Stimulated activated effector memory CD8-positive, alpha-beta T cell treated with anti-CD3 and anti-CD28 coated beads, Interleukin-12 subunit alpha, Interleukin-12 subunit beta, amount 100 ng/mL, for 72 hours (primary cell): ENCODE measurements around the gene SH3RF3.
A peak's percentile ranks its signal among the peaks of the same experiment; 100 is the strongest.
"Not testable (repeated sequence)": the region's sequence is repeated elsewhere in the genome, so short reads cannot be mapped to it uniquely, and the experiment has no call there.

Experiments used
- ATAC-seq: fragments of 150-1000 bp; cut with Tn5 transposase; 2 replicates; pipeline ENCODE4 v1.10.0; 2021
- DNase-seq, 2 donors: peaks; one replicate each; pipeline ENCODE4 v3.0.0; 2021 to 2022; ENCODE audit warnings: low spot score in 2 of 2
- H3K27ac Mint-ChIP-seq: one replicate; pipeline ENCODE4 v1.8.0; 2022; ENCODE audit warnings: mild to moderate bottlenecking, mixed read lengths
- H3K36me3 Mint-ChIP-seq: one replicate; pipeline ENCODE4 v1.8.0; 2022; ENCODE audit warnings: mild to moderate bottlenecking, mixed read lengths
- H3K4me1 Mint-ChIP-seq: one replicate; pipeline ENCODE4 v1.8.0; 2022; ENCODE audit warnings: mixed read lengths
- H3K4me3 Mint-ChIP-seq: one replicate; pipeline ENCODE4 v1.8.0; 2022; ENCODE audit warnings: mild to moderate bottlenecking, mixed read lengths
- H3K9me3 Mint-ChIP-seq: one replicate; pipeline ENCODE4 v1.8.0; 2022; ENCODE audit warnings: mixed read lengths

SH3RF3 gene

DNA sequence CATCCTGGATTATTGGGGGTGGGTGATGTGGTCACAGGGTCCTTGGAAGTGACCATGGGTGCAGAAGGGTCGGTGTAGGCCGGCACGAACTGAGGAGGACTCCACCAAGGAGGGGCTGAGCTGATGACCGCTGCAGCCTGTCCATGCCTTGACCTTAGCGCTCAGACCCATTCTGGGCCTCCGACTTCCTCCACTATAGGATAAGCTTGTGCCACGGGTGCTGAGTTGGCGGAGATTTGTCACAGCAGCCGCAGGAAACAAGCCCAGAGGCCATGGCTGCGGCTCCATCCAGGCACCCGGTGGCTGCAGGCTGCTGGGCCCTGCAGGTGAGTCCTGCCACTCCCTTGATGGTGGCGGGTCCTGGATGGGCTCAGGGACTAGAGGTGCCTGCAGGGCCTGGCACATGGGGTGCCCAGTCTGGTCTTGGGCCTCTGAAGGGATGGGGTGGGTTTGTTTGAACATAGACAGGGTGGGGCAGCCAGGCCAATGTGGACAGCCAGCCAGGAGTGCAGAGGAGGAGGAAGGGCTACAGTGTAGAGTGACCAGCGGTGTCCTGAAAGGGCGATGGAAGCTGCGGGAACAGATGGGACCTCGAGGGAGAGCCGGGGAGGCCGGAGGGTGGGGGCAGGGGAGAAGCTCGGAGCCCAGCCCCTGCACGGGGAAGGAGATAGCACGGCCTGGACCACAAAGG lies 400.0 kb downstream of the SH3RF3 start:
- H3K4me3 Mint-ChIP-seq = no peak overlapping the region
- H3K9me3 Mint-ChIP-seq = no peaks in the 10 kb centered on the region
- no peaks in the 10 kb centered on the region for H3K36me3 Mint-ChIP-seq
- ATAC-seq = no peak
- no peaks in the 10 kb centered on the region for H3K4me1 Mint-ChIP-seq
- no peak overlapping the region for H3K27ac Mint-ChIP-seq
- no peak for DNase-seq

DNA sequence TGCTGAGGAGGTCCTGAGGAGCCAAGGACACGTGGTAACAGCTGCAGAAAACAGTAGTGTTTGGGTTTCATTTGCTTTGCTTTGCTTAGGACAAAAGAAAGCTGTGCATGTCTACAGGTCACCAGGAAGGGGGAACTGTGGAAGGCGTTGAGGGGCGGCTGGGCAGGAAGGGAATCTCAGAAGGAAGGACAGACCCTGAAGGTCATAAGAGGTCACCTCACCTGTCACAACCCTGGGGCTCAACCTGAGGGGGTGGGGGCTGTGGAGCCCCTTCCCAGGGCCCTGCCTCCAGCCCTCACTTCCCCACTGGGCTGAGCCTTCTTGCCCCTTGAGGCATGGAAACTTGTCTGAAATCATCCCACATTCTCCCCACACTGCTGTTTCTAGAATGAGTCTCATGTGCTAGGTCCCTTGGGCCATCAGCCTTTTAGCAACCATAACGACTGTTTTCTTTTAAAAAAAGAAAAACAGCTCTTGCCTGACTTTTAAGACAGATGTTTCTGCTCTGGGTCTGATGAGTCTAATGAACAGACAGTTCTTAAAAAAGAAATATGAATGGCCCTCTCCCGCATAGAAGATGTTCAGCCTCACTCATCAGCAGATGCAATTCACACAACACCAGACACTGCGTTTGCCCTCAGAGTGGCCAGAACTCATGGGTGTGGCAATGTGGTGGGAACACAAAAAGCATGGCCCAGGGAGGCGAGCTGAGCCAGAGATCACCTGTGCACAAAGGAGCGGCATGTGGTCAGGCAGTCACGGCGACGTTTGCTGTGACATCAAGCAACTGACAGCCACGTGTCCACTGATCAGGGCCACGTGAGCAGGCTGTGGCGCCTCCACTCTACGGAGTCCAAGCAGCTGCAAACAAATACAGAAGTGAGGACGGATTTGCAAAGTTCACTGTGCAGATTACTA lies 400.8 kb downstream of the SH3RF3 start:
- ATAC-seq = no peak
- H3K27ac Mint-ChIP-seq = no peak overlapping the region
- DNase-seq = no peak
- no peak overlapping the region for H3K4me3 Mint-ChIP-seq
- H3K4me1 Mint-ChIP-seq = no peaks in the 10 kb centered on the region
- H3K36me3 Mint-ChIP-seq = no peaks in the 10 kb centered on the region
- no peaks in the 10 kb centered on the region for H3K9me3 Mint-ChIP-seq

DNA sequence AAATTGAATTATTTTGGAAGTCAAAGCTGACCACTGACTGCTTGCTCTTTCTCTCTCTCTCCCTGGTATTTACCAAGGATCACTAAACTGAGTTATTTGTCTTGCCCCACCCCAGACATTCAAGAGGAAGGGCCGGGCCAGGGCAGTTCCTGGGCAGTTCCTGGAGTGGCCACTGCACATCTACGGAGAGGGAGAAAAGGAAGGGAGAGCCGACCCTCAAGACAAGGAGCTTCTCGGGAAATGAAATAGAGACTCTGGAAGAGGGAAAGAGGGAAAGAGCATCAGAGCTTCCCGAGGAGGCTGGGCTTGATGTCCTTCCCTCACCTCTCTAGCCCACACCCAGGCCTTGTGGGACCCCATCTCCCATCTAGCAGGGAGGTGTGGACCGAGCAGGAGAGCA lies 401.7 kb downstream of the SH3RF3 start:
- H3K4me3 Mint-ChIP-seq = no peak overlapping the region
- DNase-seq = no peak
- H3K4me1 Mint-ChIP-seq = no peaks in the 10 kb centered on the region
- H3K27ac Mint-ChIP-seq = no peak overlapping the region
- no peaks in the 10 kb centered on the region for H3K36me3 Mint-ChIP-seq
- H3K9me3 Mint-ChIP-seq = no peaks in the 10 kb centered on the region
- ATAC-seq = no peak

DNA sequence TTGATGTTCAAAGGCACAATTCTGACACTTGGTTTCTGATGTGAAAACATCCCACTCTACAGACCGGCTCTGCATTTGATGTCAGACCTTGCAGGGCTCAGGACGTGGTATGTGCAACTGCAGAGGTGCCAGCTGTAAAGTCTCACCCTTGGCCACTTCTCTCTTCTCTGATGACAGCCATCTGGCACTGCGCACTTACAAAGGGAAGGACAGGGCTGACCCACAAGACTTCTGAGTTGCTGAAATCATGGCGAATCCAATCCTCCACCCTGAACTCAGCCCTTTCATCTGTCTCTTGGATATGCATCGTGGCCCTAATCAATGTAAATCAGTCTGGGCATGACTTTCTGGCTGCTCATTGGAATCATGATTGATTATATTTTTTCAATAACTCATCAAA lies 402.2 kb downstream of the SH3RF3 start:
- no peak for ATAC-seq
- H3K27ac Mint-ChIP-seq = no peak overlapping the region
- H3K9me3 Mint-ChIP-seq = no peaks in the 10 kb centered on the region
- H3K4me1 Mint-ChIP-seq = no peaks in the 10 kb centered on the region
- no peaks in the 10 kb centered on the region for H3K36me3 Mint-ChIP-seq
- H3K4me3 Mint-ChIP-seq = no peak overlapping the region
- DNase-seq = no peak

DNA sequence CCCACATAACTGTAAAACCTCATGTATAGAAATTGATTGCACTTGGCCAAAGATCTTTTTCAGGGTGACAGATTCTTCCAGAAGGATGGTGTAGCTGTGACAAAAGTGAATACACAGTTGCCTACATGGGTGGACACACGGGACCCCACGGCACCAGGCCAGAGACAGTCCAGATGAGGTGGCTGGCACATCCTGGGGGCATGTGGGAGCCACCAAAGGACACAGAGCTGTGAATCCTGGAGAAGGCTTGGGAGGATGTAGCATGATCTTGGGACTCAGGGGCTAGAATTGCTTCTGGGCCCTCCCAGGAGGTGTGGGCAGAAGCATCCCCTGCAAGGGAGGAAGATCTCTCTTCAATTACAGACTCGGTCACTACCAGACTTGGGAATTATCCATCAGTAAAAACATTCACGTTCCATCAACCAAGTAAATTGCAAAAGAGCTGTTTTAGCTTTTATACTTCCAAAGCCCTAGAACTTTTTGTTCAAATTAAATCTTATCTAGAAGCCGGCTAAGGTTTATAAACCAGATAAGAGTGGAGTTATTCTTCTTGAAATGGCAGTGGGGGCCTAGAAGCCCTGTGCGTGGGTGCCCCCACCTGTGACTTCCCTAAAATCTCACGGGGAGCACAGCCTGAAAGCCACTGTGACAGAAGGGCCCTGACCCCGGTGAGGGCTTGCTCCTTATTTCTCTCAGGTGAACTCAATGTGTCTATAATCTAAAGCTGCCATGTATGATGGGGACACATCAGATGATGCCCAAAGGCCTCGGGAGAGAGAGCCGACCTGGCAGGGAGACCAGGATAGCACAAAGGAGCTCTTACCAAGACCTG lies 403.1 kb downstream of the SH3RF3 start:
- no peaks in the 10 kb centered on the region for H3K36me3 Mint-ChIP-seq
- no peak overlapping the region for H3K4me3 Mint-ChIP-seq
- no peaks in the 10 kb centered on the region for H3K4me1 Mint-ChIP-seq

DNA sequence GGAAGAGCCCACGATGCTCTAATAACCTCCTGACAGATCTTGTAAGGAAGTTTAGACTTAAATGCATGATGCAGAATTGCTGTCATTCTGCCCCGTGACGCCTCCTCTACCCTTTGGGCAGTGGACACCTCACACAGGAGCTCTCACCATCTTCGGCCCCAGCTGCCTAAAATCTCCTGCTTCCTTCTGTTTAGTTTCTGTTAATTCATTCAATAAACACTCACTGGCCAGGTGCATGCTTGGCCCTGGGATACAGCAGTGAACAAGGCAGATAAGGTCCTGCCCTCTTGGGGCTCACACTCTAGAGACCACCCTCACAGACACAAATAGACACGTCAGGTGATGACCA lies 403.7 kb downstream of the SH3RF3 start:
- H3K27ac Mint-ChIP-seq = no peak overlapping the region
- DNase-seq = no peak
- ATAC-seq = no peak
- H3K4me1 Mint-ChIP-seq = no peaks in the 10 kb centered on the region
- H3K4me3 Mint-ChIP-seq = no peak overlapping the region
- no peaks in the 10 kb centered on the region for H3K9me3 Mint-ChIP-seq
- no peaks in the 10 kb centered on the region for H3K36me3 Mint-ChIP-seq

More for the DNA sequence above, 403.1 kb downstream of the SH3RF3 start:
- H3K27ac Mint-ChIP-seq = no peak overlapping the region
- ATAC-seq (no peak), DNase-seq (no peak)
- no peaks in the 10 kb centered on the region for H3K9me3 Mint-ChIP-seq

DNA sequence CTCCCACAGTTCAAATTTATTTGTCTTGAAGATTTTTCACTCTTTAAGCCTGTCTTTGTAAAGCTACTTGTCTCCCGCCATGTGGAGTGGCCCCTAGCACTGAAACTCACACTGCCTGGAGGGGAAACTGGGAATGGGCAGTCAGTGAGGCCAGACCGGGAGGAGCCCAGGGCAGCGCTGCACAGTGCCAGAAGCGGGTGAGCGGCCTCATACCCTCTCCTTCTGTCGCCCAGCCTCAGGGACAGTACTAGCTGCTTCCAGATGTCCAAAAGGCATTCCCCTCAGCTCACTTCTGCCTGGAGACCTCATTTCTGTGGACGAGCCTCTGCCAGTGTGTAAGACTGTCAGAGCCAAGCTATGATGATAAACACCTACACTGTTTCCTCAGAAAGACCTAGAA lies 404.8 kb downstream of the SH3RF3 start:
- Mint-ChIP-seq H3K4me1 (no peaks in the 10 kb centered on the region), H3K36me3 (no peaks in the 10 kb centered on the region), H3K9me3 (no peaks in the 10 kb centered on the region), H3K27ac (no peak overlapping the region), H3K4me3 (no peak overlapping the region)
- no peak for DNase-seq
- no peak for ATAC-seq

DNA sequence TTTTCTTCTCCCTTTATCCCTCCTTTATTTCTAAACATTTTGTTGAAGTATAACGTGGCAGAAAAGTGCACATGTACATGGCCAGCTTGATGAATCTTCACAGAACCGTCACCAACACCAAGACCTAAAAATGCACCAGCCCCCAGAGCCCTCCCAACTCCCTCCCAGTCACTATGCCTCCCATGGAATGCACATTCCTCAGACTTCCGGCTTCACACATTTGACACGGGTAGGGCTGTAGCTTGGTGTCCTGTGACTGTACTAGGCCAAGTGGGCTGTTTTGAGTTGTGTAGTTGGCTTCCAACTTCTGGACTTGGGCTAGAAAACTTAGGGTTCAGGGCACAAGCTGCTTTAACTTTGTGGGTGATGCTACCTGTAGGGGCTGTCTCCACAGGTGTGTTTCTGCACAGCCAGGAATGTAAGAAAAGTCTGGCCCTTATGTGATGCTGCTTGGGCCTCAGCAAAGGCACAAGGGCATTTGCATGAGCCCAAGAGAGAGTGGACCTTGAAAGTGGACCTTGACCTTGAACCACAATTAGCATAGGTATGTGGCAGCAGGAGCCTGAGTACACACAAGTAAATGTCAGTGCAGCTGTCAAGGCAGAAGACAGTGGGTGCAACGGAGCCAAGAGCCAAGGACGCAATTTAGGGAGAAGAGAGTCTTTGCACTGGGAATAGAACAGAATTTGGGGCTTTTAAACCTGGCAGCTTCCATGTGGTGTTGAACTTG lies 406.4 kb downstream of the SH3RF3 start:
- Mint-ChIP-seq H3K27ac (no peak overlapping the region), H3K4me3 (no peak overlapping the region), H3K9me3 (no peaks in the 10 kb centered on the region), H3K36me3 (no peaks in the 10 kb centered on the region), H3K4me1 (no peaks in the 10 kb centered on the region)
- DNase-seq (no peak), ATAC-seq (no peak)

DNA sequence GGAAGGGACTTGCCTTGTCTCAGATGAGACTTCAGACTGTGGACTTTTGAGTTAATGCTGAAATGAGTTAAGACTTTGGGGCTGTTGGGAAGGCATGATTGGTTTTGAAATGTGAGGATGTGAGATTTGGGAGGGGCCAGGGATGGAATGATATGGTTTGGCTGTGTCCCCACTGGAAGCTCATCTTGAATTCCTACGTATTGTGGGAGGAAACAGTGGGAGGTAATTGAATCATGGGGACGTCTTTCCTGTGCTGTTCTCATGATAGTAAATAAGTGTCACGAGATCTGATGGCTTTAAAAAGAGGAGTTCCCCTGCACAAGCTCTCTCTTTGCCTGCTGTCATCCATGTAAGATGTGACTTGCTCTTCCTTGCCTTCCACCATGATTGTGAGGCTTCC lies 407.6 kb downstream of the SH3RF3 start:
- not testable (repeated sequence) for ATAC-seq, H3K9me3 Mint-ChIP-seq, H3K4me3 Mint-ChIP-seq, H3K27ac Mint-ChIP-seq, H3K36me3 Mint-ChIP-seq, DNase-seq, H3K4me1 Mint-ChIP-seq

DNA sequence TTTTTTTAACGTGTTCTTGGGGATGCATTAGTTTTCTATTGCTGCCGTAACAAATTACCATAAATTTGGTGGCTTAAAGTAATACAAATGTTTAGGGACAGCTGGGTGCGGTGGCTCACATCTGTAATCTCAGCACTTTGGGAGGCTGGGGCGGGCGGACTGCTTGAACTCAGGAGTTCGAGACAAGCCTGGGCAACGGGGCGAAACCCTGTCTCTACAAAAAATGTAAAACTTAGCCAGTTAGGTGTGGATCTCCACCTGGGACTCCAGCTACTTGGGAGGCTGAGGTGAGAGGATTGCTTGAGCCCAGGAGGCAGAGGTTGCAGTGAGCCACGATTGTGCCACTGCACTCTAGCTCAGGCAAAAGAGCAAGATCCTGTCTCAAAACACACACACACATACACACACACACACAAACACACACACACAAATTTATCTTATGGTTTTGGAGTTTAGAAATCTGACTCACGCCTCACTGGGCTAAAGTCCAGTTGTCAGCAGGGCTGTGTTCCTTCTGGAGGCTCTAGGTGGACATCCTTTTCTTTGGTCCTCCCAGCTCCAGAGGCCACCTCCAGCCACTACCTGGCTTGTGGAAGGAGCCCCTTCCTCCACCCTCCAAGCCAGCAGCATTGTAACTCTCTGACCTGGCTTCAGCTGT lies 408.7 kb downstream of the SH3RF3 start:
- ATAC-seq = no peak
- Mint-ChIP-seq H3K4me3 (no peak overlapping the region), H3K27ac (no peak overlapping the region), H3K4me1 (no peaks in the 10 kb centered on the region), H3K36me3 (no peaks in the 10 kb centered on the region), H3K9me3 (no peaks in the 10 kb centered on the region)
- no peak for DNase-seq

DNA sequence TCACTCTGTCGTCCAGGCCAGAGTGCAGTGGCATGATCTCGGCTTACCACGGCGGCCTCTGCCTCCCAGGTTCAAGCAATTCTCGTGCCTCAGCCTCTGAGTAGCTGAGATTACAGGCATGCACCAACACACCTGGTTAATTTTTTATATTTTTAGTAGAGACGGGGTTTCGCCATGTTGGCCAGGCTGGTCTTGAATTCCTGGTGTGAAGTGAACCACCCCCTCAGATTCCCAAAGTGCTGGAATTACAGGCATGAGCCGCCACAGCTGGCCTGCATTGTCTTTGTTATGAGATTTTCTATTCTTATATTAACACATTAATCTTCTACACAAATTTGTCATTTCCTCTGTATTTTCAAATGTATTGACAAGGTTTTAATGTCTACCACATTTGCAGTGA lies 409.5 kb downstream of the SH3RF3 start:
- no peak for DNase-seq
- H3K9me3 Mint-ChIP-seq = no peaks in the 10 kb centered on the region
- H3K4me3 Mint-ChIP-seq = no peak overlapping the region
- ATAC-seq = no peak
- no peak overlapping the region for H3K27ac Mint-ChIP-seq
- no peaks in the 10 kb centered on the region for H3K4me1 Mint-ChIP-seq
- no peaks in the 10 kb centered on the region for H3K36me3 Mint-ChIP-seq

DNA sequence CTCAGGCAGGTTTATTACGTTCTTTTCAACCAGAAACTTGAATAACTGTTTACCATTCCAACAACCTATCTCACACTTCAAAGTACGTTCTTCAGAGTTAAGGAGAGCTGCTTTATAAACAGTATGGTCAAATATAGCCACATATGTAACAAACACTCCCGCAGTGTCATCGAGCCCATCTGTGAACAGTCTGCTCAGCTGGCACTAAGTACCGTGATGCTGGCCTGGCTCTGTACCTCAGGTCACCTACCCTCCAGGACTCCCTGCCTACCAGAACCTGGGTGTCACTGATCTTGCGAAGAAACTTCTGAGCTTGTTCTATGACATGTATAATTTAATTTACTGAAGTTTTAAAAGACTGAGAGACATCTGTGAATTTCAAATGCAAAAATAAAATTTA lies 413.4 kb downstream of the SH3RF3 start:
- ATAC-seq (no peak), DNase-seq (no peak)
- no peak overlapping the region for H3K4me3 Mint-ChIP-seq
- H3K27ac Mint-ChIP-seq = no peak overlapping the region
- H3K36me3 Mint-ChIP-seq = no peaks in the 10 kb centered on the region
- no peaks in the 10 kb centered on the region for H3K9me3 Mint-ChIP-seq
- no peaks in the 10 kb centered on the region for H3K4me1 Mint-ChIP-seq

DNA sequence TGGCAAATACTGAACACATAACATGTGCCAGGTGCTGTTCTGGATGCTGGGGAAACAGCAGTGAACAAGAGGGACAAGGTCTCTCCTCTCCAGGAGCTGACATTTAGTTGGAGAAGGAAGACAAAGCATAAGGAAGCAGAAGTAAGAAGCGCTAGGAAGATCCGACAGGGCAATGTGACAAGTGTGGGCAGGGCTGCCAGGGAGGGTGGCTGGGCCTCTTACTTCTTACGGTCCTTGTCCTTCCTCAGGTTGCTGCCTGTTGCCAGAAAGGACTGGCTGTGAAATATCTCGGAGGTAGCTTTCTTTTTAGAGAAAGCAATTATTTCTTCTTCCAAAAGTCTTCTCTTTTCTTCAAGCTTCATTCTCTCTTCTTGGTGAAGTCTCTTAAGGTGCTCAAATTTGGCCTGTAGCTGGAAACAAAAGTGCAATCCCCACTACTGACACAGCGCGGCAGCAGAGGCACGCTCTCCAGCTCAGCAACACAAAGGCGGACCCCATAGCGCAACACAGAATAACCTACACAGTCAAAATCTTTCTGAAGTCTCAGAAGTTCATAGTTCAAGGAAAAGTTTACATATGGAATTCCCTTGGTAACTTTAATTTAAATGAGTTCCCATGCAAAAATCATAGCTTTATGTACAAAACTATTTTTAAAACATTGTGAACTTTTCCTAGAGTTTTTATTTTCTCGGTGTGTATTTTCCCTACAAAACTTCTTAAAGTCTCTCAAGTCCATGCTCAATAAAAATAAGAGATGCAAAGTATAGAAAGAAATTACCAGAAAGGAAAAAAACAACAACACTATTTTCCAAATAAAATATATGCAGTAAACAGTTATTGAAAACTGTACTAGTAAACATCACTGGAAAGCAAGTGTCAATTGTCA lies 417.1 kb downstream of the SH3RF3 start:
- peak; percentile 26 to 79 for DNase-seq
- no peaks in the 10 kb centered on the region for H3K4me1 Mint-ChIP-seq
- no peak overlapping the region for H3K4me3 Mint-ChIP-seq
- no peaks in the 10 kb centered on the region for H3K36me3 Mint-ChIP-seq
- no peak overlapping the region for H3K27ac Mint-ChIP-seq
- peak; percentile 73 for ATAC-seq
- no peaks in the 10 kb centered on the region for H3K9me3 Mint-ChIP-seq

DNA sequence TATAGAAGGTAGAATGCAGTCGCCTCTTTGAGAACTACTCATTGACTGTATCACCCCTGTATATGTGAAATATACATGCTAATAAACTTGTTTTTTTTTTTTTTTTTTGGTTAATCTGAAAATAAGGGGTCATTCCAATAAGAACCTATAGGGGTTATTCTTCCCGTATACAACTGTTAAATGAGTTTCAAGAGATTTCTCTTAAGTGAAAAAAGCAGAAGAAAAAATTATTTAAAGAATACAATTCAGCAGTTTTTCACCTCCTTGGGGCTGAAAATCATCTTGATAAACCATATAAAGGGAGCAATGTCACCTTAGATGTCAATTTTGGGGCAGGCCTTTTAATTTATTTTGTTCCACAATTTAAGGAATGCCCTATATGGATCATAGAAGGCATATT lies 418.3 kb downstream of the SH3RF3 start:
- no peaks in the 10 kb centered on the region for H3K4me1 Mint-ChIP-seq
- H3K9me3 Mint-ChIP-seq = no peaks in the 10 kb centered on the region
- no peaks in the 10 kb centered on the region for H3K36me3 Mint-ChIP-seq
- DNase-seq (no peak), ATAC-seq (no peak)
- no peak overlapping the region for H3K4me3 Mint-ChIP-seq
- no peak overlapping the region for H3K27ac Mint-ChIP-seq
